A549 (cell line): ENCODE measurements around the gene FXN.

Experiments used
- BHLHE40 ChIP-seq: IDR thresholded peaks from 2 replicates; pipeline ENCODE4 v1.6.1; 2012; ENCODE audit warnings: low read depth, low read length, inconsistent platforms
- CEBPB ChIP-seq, 2 experiments: fragments of >200 bp in 1 of 2; sonication (Bioruptor Twin) in 1 of 2; formaldehyde crosslinking in 1 of 2; IDR thresholded peaks; 2 replicates each; pipeline ENCODE4 v1.6.1; 2012 to 2016
- CTCF ChIP-seq: fragments of >200 bp; sonication (Bioruptor Twin); formaldehyde crosslinking; IDR thresholded peaks from 3 replicates; pipeline ENCODE4 v1.5.1; 2016
- ELK1 ChIP-seq: fragments of 150-350 bp; IDR thresholded peaks from 2 replicates; pipeline ENCODE4 v1.6.1; 2014; ENCODE audit warnings: low read depth, mild to moderate bottlenecking, low read length
- EP300 ChIP-seq, 2 experiments: fragments of >200 bp; sonication (Bioruptor Twin); formaldehyde crosslinking; IDR thresholded peaks; 2 replicates in 1 of 2; 3 replicates in 1 of 2; pipeline ENCODE4 v1.6.1; 2016 to 2017
- ESRRA ChIP-seq: fragments of 150-350 bp; IDR thresholded peaks from 2 replicates; pipeline ENCODE4 v1.6.1; 2014; ENCODE audit warnings: mild to moderate bottlenecking, low read length, borderline replicate concordance
- FOXS1 ChIP-seq: fragments of 250-450 bp; sonication (Bioruptor Pico); IDR thresholded peaks from 2 replicates; pipeline ENCODE4 v1.5.0; 2020; ENCODE audit warnings: mild to moderate bottlenecking, moderate library complexity
- GATA3 ChIP-seq: IDR thresholded peaks from 2 replicates; pipeline ENCODE4 v1.6.1; 2012; ENCODE audit warnings: borderline replicate concordance
- HOXA7 ChIP-seq: fragments of 250-450 bp; sonication (Bioruptor Pico); IDR thresholded peaks from 2 replicates; pipeline ENCODE4 v1.5.0; 2020; ENCODE audit warnings: mild to moderate bottlenecking, moderate library complexity
- HOXB5 ChIP-seq: fragments of 250-450 bp; sonication (Bioruptor Pico); IDR thresholded peaks from 2 replicates; pipeline ENCODE4 v1.5.0; 2020; ENCODE audit warnings: mild to moderate bottlenecking, moderate library complexity
- KDM1A ChIP-seq: fragments of 200-600 bp; sonication (generic); IDR thresholded peaks from 2 replicates; pipeline ENCODE4 v1.6.1; 2016; ENCODE audit warnings: low read depth, mild to moderate bottlenecking
- MAX ChIP-seq: IDR thresholded peaks from 2 replicates; pipeline ENCODE4 v1.6.1; 2012
- PHF8 ChIP-seq: fragments of 200-600 bp; sonication (generic); IDR thresholded peaks from 2 replicates; pipeline ENCODE4 v1.6.1; 2016; ENCODE audit warnings: low read depth, mild to moderate bottlenecking, antibody characterized with exemption, moderate library complexity, borderline replicate concordance
- POLR2A ChIP-seq: IDR thresholded peaks from 2 replicates; pipeline ENCODE4 v1.6.1; 2012; ENCODE audit warnings: mild to moderate bottlenecking, low read length

GRCh38 chr9:69034071-69034470 lies 1.5 kb upstream of the FXN start:
- TF ChIP-seq ELK1 (no peak), CTCF (no peak), GATA3 (no peak), ESRRA (no peak), EP300 (IDR thresholded peaks at IDR 0.05) (no peak), HOXB5 (CRISPR knock-in tag) (no peak), KDM1A (no peak), HOXA7 (CRISPR knock-in tag) (no peak), PHF8 (no peak), CEBPB (IDR thresholded peaks at IDR 0.05) (no peak), POLR2A (no peak), FOXS1 (CRISPR knock-in tag) (no peak), MAX (no peak), BHLHE40 (no peak)
